Right kidney (tissue), 1 donor: Measurements from ENCODE around the gene ITPK1.
"Not testable (repeated sequence)": the region's sequence is repeated elsewhere in the genome, so short reads cannot be mapped to it uniquely, and the experiment has no call there.

Experiments used
- DNase-seq: peaks from one replicate; pipeline ENCODE4 v3.0.0-alpha.2; 2016

Gene ITPK1

DNA sequence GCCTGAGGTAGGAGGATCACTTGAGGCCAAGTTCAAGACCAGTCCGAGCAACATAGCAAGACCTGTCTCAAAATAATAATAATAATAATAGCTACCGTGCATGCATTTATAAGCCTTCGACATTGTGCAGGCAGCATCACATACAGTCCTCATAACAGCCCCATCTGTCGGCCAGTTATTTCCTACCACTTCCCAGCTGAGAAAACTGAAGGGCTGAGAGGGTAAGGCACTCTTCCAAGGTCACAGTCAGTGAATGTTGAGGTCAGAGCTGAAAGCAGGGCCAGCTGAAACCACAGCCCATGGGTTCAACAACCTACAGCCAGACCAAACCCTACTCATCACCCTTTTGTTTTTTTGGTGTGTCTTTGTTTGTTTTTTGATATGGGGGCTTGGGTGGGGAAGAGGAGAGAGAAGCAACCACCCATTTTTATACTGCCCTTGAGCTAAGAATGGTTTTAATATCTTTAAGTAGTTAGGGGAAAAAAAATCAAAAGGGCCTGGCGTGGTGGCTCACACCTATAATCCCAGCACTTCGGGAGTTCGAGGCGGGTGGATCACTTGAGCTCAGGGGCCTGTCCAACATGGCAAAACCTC is 16.8 kb upstream of the ITPK1 start:
- DNase-seq: no peak

DNA sequence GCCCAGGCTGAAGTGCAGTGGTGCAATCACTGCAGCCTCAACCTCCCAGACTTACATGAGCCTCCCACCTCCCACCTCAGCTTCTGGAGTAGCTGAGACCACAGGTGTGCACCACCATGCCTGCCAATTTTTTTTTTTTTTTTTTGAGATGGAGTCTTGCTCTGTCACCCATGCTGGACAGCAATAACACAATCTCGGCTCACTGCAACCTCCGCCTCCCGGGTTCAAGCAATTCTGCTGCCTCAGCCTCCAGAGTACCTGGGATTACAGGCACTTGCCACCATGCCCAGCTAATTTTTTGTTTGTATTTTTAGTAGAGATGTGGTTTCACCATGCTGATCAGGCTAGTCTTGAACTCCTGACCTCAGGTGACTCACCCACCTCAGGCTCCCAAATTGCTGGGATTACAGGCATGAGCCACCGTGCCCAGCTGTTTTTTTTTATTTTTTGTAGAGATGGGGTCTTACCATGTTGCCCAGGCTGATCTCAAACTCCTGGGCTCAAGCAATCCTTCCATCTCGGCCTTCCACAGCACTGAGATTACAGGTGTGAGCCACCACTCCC is 15.6 kb upstream of the ITPK1 start:
- not testable (repeated sequence) for DNase-seq

DNA sequence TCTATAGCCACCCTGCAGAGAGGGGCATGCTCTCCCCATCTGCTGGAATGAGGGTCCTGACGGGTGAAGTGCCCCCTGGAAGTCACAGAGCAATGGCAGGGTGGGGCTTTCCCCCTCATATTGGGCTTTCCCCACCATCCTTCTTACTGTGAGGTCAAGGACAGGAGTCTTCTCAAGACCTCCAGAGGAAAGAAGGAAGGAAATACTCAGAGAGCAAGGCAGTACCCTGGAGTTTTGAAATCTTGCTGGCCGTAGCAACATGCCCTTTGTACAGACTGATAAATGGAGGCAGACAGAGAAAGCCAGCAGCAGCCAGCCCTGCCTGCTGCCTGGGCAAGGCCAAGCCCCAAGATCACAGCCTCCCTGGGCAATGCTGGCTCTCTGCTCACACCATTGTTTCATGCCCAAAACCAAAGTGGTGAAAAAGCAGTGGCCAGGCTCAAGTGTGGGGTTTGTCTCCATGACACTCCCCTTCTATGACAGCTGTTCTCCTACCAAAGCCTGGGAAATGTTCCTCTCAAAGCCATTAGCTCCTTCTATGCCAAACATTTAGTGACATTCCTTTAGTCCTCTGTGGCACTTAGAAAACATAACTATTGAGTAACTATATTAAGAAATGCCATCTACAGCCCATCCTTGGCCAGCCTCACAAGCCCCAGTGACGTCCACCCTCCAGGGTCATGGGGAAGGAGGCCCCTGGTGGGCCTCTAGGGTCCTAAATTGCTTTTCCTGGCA is 13.2 kb upstream of the ITPK1 start:
- DNase-seq: no peak

DNA sequence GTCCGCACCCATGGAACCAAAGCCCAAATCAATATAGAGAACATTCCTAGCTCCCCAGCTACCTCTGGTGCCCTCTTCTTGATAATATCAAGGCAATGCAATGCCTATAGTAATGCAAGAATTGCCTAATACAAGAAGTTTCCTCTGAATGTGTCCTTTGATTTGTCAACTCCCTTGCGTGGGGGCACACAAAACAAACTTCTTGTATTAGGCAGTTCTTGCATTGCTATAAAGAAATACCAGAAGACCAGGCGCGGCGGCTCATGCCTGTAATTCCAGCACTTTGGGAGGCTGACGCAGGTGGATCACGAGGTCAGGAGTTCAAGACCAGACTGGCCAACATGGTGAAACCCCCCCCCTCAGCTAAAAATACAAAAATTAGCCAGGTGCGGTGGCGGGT is 10.4 kb upstream of the ITPK1 start:
- DNase-seq: no peak

DNA sequence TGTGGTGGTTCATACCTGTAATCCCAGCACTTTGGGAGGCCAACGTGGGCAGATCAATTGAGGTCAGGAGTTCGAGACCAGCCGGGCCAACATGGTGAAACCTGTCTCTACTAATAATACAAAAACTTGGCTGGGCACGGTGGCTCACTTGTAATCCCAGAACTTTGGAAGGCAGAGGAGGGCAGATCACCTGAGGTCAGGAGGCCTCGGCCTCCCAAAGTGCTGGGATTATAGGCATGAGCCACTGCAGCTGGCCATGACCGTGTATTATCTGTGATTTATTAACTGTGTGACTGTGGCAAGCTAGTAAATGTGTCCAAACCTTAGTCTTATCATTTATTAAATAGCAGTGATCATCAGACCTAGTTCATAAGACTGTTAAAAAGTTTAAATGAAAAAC is 7.1 kb upstream of the ITPK1 start:
- no peak for DNase-seq

DNA sequence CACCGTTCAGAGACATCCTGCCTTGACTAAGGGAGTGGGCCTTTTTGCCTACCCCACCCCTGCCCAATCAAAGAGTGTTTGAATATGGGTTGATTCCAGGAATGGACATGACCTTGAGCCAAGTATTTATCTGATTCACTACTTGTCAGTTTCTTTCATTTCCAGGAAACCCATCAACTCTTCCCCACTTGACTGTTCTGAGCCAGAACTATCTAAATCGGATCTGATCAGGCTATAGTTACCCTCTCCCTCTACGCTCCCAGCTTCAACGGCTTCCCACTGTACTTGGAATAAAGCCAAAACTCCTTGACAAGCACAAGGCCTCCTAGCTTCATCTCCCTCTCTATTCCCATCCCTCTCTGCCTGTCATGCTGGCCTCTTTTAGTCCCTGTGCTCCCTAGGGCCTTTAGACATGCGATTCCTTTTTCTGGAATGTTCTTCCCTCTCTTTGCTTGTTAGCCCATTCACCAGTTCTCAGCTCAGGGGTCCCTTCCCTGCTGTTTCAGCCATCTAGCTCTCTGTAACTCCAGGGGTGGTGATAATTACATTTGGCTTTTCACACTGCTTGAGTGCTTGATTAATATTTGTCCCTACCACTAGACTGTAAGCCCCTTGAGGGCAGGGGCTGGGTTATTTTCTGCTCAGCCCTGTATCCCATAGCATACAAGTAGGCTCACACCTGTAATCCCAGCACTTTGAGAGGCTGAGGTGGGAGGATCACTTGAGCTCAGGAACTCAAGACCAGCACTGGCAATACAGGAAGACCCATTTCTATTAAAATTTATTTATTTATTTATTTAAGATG is 5.5 kb upstream of the ITPK1 start:
- DNase-seq: no peak

DNA sequence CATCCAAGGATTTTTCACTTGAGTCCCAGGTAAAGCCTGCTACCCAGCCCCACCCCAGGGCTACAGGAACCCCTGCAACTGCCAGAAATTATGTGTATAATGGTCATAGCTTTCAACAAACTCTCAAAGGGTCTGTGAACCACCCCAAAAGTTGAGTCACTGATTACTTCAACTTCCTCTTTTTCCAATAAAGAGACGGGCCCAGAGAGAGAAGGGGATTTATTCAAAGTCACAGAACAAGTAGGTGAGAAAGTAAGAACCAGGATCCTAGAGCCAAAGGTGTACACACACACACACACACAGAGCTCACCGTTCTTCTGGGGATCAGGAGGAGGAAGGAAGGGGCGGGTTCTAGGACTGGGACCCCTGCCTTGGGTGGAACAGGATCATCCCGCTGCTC is 4.8 kb upstream of the ITPK1 start:
- DNase-seq: no peak

DNA sequence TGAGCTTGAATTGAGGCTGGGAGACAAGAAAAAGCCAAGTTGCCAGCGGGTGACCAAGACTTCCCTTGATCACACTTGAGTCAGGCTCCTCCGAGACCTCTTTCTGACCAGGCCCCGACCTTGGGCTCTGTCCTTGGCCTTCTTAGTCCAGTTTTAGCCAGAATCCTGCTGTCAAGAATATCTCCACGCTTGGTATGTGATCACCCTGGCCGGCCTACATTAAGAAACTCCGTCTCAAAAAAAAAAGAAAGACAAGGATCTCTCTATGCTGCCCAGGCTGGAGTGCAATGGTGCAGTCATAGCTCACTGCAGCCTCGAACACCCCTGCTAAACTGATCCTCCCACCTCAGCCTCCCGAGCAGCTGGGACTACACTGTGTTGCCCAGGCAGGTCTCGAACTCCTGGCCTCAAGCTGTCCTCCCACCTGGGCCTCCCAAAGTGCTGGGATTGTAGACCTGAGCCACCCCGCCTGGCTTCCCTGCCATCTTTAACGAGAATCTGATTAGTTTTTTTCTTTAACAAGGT is 1.0 kb upstream of the ITPK1 start:
- no peak for DNase-seq

DNA sequence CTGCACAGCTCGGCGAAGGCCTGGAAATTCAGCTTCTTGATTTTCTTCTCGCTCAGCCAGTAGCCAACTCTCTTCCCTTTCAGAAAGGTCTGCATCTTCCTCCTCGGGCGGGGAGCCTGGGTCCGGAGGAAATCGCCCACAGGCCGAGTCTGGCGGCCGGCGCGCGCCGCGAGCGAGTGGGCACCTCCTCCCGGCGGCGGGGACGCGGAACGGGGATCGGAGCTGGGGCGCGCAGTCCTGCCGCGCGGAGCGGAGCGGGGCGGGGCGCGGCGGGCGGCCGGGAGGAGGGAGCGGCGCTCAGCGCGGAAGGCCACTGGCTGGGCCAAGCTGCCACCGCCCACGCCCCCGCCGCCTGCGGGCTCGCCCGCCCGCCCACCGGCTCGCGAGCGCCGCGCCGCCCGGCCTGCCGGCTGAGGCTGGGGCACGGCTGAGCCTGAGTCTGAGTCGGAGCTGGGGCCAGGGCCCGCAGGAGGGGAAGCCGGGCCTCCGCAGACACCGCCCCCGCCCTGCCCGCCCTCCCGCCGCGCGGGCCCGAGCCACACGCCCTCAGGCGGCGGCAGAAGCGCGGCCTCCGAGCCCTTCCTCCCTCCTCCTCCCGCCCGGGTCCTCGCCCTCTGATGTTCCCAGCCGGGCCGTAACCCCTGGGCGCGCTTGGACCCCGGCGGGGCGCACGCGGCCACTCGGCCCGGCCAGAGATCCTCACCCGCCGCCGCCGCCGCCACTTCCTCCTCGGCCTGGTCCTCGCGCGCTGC is 480 bp downstream of the ITPK1 start:
- DNase-seq: peak; percentile 87

DNA sequence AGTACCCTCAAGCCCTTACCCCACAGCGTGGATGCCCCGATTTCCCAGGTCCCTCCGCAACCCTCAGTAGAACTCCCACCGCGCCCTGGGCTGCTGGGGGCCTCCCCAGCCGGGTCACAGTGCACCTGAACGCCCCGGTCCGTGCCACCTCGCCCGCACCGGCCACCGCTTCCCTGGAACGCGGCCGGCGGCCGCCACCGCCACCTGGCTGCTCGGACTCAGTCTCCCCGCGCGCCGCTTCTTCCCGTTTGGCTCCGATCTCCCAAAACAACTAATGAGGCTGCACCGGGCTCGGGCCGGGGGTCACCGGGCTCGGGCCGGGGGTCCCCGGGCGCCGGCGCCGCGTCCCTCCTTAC is 1.0 kb downstream of the ITPK1 start:
- no peak for DNase-seq

DNA sequence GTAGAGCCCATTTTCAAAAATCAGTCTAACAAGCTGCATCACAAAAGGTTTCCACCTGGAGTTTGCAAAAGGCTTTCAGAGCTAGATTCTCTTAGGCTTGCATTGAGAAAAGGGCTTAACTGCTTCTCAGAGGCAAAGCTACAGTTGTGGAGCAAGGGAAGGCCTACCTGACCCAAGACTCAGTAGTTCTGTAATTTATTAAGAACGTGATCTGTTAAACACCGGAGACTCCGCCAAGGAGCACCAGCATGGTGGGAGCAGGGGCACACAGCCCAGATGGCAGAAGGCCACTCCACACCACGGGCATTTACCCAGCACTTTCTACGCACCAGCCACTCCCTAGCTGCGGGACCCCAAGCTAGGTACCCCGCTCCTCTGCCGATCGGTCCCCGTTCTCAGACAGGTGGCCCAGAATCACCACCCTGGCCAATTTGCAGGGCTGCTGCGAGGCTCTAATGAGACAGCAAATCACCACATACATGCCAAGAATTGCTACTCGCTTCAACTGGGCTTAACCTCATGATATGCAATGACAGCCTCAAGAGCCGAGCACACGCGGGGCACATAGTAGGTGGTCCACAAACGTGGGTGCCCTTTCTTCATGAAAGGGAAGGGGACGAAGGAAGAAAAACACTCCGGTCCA is 1.5 kb downstream of the ITPK1 start:
- peak; percentile 51 for DNase-seq

DNA sequence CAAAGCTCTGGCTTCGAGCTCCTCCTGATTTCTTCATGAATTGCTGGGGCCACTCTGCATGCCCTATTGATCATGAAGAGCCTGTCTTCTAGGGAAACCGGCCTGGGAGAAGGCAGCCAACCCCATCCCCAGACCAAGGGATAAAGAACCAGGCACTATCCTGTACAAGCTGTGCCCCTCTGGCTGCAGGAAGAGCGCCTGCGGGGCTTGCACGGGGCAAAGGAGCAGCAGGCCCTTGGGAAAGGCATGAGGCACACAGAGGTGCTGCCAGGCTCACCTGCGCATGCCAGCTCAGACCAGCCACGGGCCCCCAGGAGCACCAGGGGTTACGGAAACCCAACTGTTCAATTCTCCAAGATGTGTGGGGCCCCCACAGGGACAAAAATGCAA is 2.1 kb downstream of the ITPK1 start:
- no peak for DNase-seq

DNA sequence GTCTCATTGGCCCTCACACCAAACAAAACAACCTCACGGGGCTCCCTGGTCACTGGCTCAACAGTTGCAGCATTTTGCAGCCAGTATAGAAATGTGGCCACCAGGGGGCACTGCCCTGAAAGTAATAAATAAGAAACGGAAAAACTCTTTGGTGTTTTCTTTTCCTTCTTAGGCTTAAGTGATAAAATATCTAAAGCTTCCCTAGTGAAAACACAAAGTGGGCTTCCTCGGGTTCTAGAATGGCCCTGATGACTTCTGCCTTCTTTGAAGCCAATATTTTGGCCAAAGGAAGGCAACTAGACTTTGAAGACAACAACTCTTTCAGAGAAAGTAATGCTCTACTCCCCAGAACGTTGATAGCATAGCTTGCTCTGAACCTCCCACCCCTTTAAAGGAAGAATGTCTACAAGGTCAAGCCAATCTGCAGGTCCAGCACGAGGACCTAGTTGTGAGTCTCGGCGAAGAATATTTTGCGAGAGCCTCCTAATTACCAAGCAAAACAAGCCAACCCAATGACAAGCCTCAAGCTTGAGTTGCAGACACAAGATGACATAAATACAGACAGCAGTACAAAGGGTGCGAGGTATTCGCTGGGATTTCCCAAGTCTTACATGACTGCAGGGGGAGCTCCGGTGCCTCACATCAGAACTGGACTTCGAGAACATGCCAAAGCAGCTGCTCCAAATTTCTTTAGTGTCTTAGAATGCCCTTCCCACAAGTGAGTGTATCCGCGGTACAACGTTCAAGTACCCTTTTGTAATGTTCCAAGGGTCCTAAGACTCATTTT is 2.6 kb downstream of the ITPK1 start:
- peak; percentile 65 for DNase-seq

DNA sequence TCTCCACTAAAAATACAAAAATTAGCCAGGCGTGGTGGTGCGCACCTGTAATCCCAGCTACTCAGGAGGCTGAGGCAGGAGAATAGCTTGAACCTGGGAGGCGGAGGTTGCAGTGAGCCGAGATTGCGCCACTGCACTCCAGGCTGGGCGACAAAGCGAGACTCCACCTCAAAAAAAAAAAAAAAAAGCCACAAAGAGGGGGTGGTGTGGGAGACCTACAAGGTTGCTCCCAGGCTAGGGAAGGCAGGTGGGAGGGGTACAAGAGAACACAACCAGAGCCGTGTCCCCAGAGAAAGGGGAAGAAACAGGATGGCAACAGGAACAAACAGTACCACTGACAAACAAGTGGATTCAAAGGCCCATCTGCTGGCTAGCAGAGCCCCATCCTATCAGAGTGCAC is 4.2 kb downstream of the ITPK1 start:
- not testable (repeated sequence) for DNase-seq

DNA sequence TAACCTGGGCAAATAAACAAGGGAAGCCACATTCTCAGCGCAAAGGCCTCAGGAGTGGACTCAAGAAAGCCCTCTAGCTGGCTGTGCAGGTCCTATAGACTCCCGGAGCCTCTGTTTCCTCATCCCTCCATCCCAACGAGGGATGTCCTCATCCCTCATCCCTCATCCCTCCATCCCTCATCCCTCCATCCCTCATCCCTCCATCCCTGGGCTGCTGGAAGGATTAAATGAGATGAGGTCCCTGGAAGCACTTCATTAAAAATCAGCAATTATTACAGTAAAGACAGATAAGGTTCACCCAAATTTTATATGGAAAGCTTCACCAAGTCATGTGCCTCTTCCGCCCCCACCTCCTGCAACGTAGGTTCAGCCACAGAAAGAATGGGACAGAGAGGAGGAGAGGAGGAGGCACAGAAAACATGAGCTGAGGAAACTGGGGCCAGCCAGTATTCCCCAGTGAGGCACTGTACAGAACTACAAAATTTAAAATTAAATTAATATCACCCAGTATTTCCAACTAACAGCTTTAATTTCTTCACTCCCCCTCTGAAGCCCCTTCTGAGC is 4.8 kb downstream of the ITPK1 start:
- no peak for DNase-seq

DNA sequence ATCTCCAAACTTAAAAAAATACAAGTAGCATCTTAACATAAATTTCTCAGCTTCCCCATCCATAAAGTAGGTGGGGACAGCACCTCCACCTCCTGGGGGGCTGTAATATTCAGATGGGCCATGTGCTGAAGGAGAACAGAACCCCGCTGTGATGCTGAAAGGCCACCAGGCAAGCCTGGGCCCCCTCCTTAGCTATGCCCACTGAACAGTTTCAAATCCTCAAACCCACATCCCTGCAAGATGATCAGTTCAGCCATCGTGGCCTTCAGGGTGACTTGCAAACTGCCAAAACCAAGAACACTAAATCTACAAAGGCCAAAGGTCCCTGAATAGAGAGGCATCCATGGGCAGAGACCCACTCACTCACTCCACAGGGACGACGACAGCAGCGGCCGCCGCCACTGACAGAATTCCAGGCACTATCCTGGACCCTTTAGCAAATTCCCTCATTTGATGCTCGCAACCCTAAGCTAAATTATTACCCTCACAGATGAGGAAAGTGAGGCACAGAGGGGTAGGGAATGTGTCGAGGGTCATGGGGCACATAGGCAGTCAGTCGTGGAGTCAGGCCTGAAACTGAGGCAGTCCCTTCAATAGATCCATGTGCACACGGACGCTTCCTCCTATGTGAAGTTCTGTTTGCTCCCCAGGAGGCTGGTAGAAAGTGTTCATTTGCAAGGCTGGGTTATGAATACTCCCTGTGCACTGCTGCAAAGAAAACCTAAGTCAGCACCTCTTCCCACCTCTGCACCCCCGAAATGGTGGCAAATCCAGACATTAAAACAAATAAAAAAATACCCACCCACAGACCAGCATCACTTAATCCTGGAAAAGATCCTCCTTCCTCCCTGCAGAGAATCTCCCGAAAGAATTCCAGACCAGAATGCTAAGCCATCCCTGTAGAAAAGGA is 5.9 kb downstream of the ITPK1 start:
- DNase-seq: no peak

DNA sequence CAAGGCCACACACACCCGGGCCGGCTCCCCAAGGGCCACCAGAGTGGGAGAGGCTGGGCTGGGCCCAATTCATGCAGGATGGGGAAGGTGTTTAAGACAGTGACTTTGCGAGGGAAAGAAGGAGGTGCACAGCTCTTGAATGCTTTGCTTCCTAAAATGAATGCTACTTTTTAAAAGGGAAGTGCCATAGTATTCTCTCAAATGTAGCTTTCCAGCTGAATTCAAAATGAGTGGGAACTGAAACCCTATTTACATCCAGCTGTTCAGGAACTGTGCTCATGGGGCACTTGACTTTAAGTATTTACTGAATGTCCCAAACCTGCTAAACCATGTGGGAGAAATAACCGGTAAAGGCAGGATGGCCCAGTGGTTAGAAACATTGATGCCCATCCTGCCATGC is 7.6 kb downstream of the ITPK1 start:
- no peak for DNase-seq

DNA sequence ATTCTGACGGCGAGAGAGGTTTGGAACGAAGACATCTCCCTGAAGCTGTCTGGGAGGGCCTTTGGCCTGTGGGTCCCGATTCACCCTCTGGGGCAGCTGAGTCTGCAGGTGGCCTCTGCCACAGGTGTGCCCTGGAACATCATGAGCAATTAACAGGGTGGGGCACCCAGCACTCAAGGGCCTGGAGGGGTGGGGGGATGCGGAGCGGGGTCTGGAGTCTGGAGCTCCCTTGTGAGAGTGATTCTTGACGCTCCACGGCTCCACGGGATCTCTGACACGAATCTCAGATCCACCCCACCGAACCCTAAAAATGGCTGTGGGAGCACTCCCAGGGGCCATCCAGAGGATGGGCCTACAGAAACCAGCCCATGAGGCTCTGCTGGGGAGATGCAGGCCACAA is 8.3 kb downstream of the ITPK1 start:
- DNase-seq: no peak

DNA sequence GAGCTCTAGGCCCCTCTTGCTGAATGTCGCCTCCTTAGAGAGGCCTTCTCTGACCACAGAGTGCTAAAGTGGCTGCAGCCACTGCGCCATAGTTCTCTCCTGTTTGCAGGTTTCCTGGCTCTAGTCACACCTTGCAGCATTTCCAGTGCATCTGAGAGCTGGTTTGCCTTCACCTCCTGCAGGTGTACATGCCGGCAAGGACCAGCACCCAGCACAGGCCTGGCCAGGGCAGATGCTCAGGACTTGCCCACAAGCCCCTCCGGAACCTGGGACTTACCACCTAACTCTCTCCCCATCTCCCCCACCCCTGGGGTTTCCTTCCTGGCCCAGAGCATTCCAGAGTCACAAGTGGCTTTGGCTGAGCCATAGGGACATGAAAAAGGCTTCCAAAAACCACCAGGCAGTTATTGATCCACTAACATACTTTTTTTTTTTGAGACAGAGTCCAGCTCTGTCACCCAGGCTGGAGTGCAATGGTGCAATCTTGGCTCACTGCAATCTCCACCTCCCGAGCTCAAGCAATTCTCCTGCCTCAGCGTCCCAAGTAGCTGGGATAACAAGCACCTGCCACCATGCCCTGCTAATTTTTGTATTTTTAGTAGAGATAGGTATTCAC is 9.1 kb downstream of the ITPK1 start:
- no peak for DNase-seq
